ENCODE data around the gene SP1.
A peak's percentile ranks its signal among the peaks of the same experiment; 100 is the strongest.
"Not testable (repeated sequence)": the region's sequence is repeated elsewhere in the genome, so short reads cannot be mapped to it uniquely, and the experiment has no call there.

Gene SP1

GRCh38 chr12:53361638-53362037 is 18.3 kb upstream of the SP1 start:
- not testable (repeated sequence) for DNase-seq

GRCh38 chr12:53365245-53365904 is 14.6 kb upstream of the SP1 start:
- no peak for DNase-seq

- not testable (repeated sequence) for DNase-seq
These were observed 6.3 kb upstream of the SP1 start for GRCh38 chr12:53373554-53374133.

GRCh38 chr12:53374277-53374676 is 5.7 kb upstream of the SP1 start:
- not testable (repeated sequence) for DNase-seq

- DNase-seq = no peak
These were observed 3.2 kb upstream of the SP1 start for GRCh38 chr12:53376747-53377146.

- DNase-seq = no peak
These were observed 1.8 kb upstream of the SP1 start for GRCh38 chr12:53378222-53378621.

- DNase-seq = no peak
These were observed 1.1 kb upstream of the SP1 start for GRCh38 chr12:53378724-53379388.

GRCh38 chr12:53379389-53380103 is 430 bp upstream of the SP1 start:
- peak; percentile 99 to 100 for DNase-seq

- no peak for DNase-seq
These were observed 1.1 kb downstream of the SP1 start for GRCh38 chr12:53380794-53381730.

- DNase-seq = peak; percentile 18 to 26
These were observed 2.0 kb downstream of the SP1 start for GRCh38 chr12:53381731-53382630.

- no peak for DNase-seq
These were observed 3.3 kb downstream of the SP1 start for GRCh38 chr12:53383258-53383657.

- not testable (repeated sequence) for DNase-seq
These were observed 6.4 kb downstream of the SP1 start for GRCh38 chr12:53386381-53386780.

- DNase-seq = no peak
These were observed 9.0 kb downstream of the SP1 start for GRCh38 chr12:53388932-53389331.

- DNase-seq = no peak
These were observed 9.7 kb downstream of the SP1 start for GRCh38 chr12:53389702-53390101.

- DNase-seq = no peak
These were observed 11.7 kb downstream of the SP1 start for GRCh38 chr12:53391724-53392123.

GRCh38 chr12:53399896-53400295 is 19.9 kb downstream of the SP1 start:
- DNase-seq = no peak

GRCh38 chr12:53402351-53402750 is 22.4 kb downstream of the SP1 start:
- DNase-seq = not testable (repeated sequence)

GRCh38 chr12:53402871-53403270 is 22.9 kb downstream of the SP1 start:
- no peak for DNase-seq

GRCh38 chr12:53410951-53411350 is 31.0 kb downstream of the SP1 start:
- DNase-seq = no peak

- DNase-seq = no peak
These were observed 33.7 kb downstream of the SP1 start for GRCh38 chr12:53413485-53414204.
